Purkinje cell (primary cell): Measurements from ENCODE around the gene MRC2. TPM values are rescaled to one million over a fixed set of nuclear protein-coding genes. Genes with fewer than 3 reads are reported as not detected.

Source experiments
- polyA plus RNA-seq: library from polyadenylated mRNA; unstranded; fragments of >200 nt; fragmentation: Nextera tagmentation; gene quantifications from 2 replicates; pipeline ENCODE4 v1.2.1, GENCODE V29; 2014

The MRC2 gene
- polyA plus RNA-seq, result 0.09 and 0.10 TPM in 2 replicates

GRCh38 chr17:62627219-62627903 is at the start of gene MRC2:
Gene MRC2, plus strand, starts transcription at chr17:62627670. Its CDS starts 133 bp downstream, at chr17:62627803.

Other genes starting within 250 kb of the MRC2 start
- not detected in 2 replicates for gene EFCAB3, start 247.1 kb upstream of the MRC2 start, polyA plus RNA-seq
- gene METTL2A, start 203.8 kb upstream of the MRC2 start, polyA plus RNA-seq, result 16.1 and 18.0 TPM in 2 replicates
- 16.3 and 18.8 TPM in 2 replicates for gene TLK2, start 148.8 kb upstream of the MRC2 start, polyA plus RNA-seq
- 0.13 TPM in 1 of 2 replicates, not detected in the other for gene MARCHF10, start 180.6 kb downstream of the MRC2 start, polyA plus RNA-seq